Immature natural killer cell (primary cell): ENCODE measurements around the gene CEP20. TPM values are rescaled to one million over a fixed set of nuclear protein-coding genes. Genes with fewer than 3 reads are reported as not detected.

Source experiments
- DNase-seq, 3 donors: peaks; one replicate each; pipeline ENCODE4 v3.0.0; 2022; ENCODE audit warnings: mixed read lengths in 1 of 3
- H3K27ac Mint-ChIP-seq, 6 donors: one replicate each; pipeline ENCODE4 v1.8.0; 2020; ENCODE audit warnings: mixed read lengths in 6 of 6, mild to moderate bottlenecking in 5 of 6, inconsistent platforms in 4 of 6, moderate library complexity in 3 of 6
- H3K27me3 Mint-ChIP-seq, 3 donors: one replicate each; pipeline ENCODE4 v1.8.0; 2020 to 2021; ENCODE audit warnings: low read depth in 3 of 3, mild to moderate bottlenecking in 3 of 3, mixed read lengths in 3 of 3, moderate library complexity in 3 of 3, inconsistent platforms in 1 of 3
- H3K36me3 Mint-ChIP-seq, 3 donors: one replicate each; pipeline ENCODE4 v1.8.0; 2020; ENCODE audit warnings: mixed read lengths in 3 of 3, inconsistent platforms in 2 of 3, mild to moderate bottlenecking in 2 of 3
- H3K4me1 Mint-ChIP-seq, 2 donors: one replicate each; pipeline ENCODE4 v1.8.0; 2020; ENCODE audit warnings: inconsistent platforms in 2 of 2, mild to moderate bottlenecking in 2 of 2, mixed read lengths in 2 of 2, moderate library complexity in 1 of 2
- H3K4me3 Mint-ChIP-seq, 5 donors: one replicate each; pipeline ENCODE4 v1.8.0; 2020; ENCODE audit warnings: mild to moderate bottlenecking in 5 of 5, mixed read lengths in 5 of 5, inconsistent platforms in 3 of 5, moderate library complexity in 3 of 5
- H3K9me3 Mint-ChIP-seq, 6 donors: one replicate each; pipeline ENCODE4 v1.8.0; 2020; ENCODE audit warnings: mild to moderate bottlenecking in 6 of 6, mixed read lengths in 6 of 6, inconsistent platforms in 4 of 6, moderate library complexity in 3 of 6
- polyA plus RNA-seq, 3 donors: library from polyadenylated mRNA; unstranded; fragments of 300-500 nt; fragmentation: Illumina TruSeq; gene quantifications; one replicate each; pipeline ENCODE4 v1.2.3, GENCODE V29; 2021

Gene CEP20
- polyA plus RNA-seq, 3 donors from 2014 or later = 32.2 to 41.9 (median 35.8) TPM

DNA sequence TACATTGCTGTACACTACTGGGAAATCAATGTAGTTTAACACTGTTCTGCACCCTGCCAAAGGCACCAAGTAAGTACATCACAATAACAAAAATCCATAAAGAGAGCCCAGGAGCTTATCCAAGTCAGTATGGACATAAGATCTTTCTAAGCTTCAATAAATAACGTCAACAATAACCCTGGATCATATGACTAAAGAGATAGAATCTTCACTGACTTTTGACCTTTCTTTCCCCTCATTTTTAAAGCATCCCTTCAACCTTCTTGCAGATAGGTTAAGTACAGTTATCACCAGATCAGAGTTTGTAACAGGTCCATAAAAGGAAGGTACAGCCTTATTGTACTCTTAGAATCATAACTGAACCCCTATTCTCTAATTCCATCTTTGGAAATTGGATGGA is 2.3 kb downstream of the CEP20 start:
- Mint-ChIP-seq H3K27ac (peak overlapping the region in 3 of 6 donors; percentile 18 to 32 (median 31)), H3K4me3 (peak overlapping the region; percentile 13 to 47 (median 34)), H3K27me3 (peaks cover 4 to 13% (median 7%) of the 10 kb centered on the region in 3 donors), H3K4me1 (peaks cover 36 to 39% of the 10 kb centered on the region in 2 donors), H3K36me3 (peaks cover 0 to 5% (median 5%) of the 10 kb centered on the region in 3 donors), H3K9me3 (no peaks in the 10 kb centered on the region)
- no peak for DNase-seq

DNA sequence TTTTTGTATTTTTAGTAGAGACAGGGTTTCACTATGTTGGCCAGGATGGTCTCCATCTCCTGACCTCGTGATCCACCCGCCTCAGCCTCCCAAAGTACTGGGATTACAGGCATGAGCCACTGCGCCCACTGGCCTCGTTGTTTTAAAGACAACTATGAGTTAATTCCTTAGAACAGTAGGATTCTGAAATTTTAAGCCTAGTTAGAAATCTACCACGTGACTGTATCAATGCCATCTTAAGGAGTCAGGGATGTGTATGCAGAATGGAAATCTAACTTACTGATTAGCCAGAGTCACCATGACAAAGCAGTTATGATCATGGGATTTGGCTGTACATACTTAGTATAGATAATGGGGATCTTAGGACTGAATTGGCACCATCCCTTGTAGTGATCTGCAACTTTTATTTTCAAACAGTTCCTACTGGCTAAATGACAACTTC is 2.8 kb downstream of the CEP20 start:
- H3K36me3 Mint-ChIP-seq = peaks cover 0 to 5% (median 5%) of the 10 kb centered on the region in 3 donors

DNA sequence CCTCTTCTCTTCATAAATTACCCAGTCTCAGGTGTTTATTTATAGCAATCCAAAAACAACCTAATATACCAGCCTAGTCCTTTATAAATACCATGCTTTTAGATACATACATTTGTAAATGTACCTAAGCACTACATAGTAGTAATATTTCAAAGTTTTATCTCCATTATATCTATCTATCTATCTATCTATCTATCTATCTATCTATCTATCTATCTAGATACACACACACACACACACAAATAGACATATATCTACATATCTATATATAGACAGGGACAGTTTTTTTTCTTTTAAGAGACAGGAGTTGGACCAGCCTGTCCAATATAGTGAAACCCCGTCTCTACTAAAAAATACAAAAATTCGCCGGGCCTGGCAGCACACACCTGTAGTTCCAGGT is 5.8 kb downstream of the CEP20 start:
- Mint-ChIP-seq H3K27ac (no peak overlapping the region), H3K4me3 (no peak overlapping the region), H3K36me3 (peaks cover 4 to 16% (median 9%) of the 10 kb centered on the region in 3 donors), H3K9me3 (no peaks in the 10 kb centered on the region), H3K27me3 (peaks cover 0 to under 1% (median 0%) of the 10 kb centered on the region in 3 donors), H3K4me1 (peaks cover 19 to 34% of the 10 kb centered on the region in 2 donors)
- no peak for DNase-seq

More for the DNA sequence above, 2.8 kb downstream of the CEP20 start:
- Mint-ChIP-seq H3K9me3 (no peaks in the 10 kb centered on the region), H3K27me3 (peaks cover 4 to 13% (median 7%) of the 10 kb centered on the region in 3 donors), H3K27ac (peak overlapping the region in 2 of 6 donors; percentile 6 to 47), H3K4me1 (peaks cover 36 to 39% of the 10 kb centered on the region in 2 donors), H3K4me3 (peak overlapping the region in 3 of 5 donors; percentile 13 to 47 (median 42))
- DNase-seq = no peak

DNA sequence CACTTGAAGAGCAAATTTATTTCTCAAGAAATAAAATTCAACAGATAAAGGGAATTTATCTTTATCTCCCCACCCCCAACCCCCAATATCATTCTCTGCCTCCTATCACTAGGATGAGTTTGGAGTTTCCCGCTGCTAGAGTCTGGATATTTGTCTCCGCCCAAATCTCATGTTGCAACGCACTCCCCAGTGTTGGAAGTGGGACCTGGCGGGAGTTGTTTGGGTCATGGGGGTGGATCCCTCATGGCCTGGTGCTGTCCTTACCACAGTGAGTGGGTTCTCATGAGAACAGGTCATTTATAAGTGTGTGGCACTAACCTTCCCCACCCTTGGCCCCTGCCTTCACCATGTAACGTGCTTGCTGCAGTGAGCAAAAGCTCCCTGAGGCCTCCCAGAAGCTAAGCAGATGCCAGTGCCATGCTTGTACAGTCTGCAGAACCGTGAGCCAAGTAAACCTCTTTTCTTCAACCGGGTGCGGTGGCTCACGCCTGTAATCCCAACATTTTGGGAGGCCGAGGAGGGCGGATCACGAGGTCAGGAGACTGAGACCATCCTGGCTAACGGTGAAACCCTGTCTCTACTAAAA is 6.5 kb downstream of the CEP20 start:
- Mint-ChIP-seq H3K4me1 (peaks cover 14 to 28% of the 10 kb centered on the region in 2 donors), H3K27ac (no peak overlapping the region), H3K36me3 (peaks cover 4 to 22% (median 9%) of the 10 kb centered on the region in 3 donors), H3K9me3 (no peaks in the 10 kb centered on the region), H3K4me3 (no peak overlapping the region), H3K27me3 (no peaks in the 10 kb centered on the region)
- DNase-seq = no peak

DNA sequence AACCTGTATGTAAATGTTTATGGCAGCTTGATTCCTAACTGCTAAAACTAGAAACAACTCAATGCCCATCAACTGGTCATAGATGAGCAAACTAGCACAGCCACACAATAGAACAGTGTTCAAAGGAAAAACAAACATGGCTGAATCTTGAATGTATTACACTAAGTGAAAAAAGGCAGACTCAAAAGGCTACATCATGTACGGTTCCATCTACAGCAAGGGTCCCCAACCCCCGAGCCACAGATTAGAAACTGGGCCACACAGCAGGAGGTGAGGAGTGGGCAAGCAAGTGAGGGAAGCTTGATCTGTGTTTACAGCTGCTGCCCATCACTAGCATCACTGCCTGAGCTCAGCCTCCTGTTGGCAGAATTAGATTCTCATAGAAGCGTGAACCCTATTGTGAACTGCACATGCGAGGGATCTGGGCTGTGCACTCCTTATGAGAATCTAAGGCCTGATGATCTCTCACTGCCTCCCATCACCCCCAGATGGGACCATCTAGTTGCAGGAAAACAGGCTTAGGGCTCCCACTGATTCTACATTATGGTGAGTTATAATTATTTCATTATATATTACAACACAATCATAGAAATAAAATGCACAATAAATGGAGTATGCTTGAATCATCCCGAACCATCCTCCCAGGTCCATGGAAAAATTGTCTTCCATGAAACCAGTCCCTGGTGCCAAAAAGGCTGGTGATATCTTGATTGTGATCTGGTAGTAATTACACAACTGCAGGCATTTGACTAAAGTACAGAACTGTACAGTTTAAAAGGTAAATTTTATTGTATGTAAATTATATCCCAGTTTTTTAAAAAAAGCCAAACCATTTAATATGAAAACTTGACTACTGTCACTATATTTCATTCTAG is 7.7 kb downstream of the CEP20 start:
- DNase-seq = no peak
- Mint-ChIP-seq H3K9me3 (no peaks in the 10 kb centered on the region), H3K36me3 (peaks cover 8 to 23% (median 9%) of the 10 kb centered on the region in 3 donors), H3K4me3 (no peak overlapping the region), H3K4me1 (peaks cover 5 to 18% of the 10 kb centered on the region in 2 donors), H3K27me3 (no peaks in the 10 kb centered on the region), H3K27ac (no peak overlapping the region)

DNA sequence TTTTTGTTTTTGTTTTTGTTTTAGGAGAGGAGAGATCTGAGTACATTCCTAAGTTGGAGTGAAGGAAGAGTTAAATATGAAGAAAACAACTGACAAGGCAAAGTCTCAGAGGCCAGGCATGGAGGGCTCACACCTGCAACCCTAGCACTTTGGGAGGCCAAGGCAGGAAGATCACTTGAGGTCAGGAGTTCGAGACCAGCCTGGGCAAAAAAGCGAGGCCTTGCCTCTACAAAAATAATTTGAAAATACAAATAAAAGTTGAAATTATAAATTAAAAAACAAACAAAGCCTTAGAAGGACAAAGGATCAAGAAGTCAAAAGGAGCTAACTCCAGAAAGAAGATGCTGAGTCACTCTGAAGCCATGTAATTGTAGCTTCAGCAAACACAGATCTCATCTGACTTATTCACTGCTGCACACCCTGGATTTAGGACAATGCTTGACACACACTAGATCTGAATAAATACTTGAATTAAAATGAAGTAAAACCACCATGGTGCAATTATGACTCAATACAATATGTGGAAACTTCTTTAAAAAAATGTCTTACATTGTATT is 9.1 kb downstream of the CEP20 start:
- peaks cover 1 to 15% of the 10 kb centered on the region in 2 donors for H3K4me1 Mint-ChIP-seq
- H3K9me3 Mint-ChIP-seq = no peaks in the 10 kb centered on the region
- no peak overlapping the region for H3K4me3 Mint-ChIP-seq
- peaks cover 8 to 27% (median 9%) of the 10 kb centered on the region in 3 donors for H3K36me3 Mint-ChIP-seq
- H3K27ac Mint-ChIP-seq = peak overlapping the region in 4 of 6 donors; percentile 14 to 36 (median 16)
- no peak for DNase-seq
- H3K27me3 Mint-ChIP-seq = no peaks in the 10 kb centered on the region

DNA sequence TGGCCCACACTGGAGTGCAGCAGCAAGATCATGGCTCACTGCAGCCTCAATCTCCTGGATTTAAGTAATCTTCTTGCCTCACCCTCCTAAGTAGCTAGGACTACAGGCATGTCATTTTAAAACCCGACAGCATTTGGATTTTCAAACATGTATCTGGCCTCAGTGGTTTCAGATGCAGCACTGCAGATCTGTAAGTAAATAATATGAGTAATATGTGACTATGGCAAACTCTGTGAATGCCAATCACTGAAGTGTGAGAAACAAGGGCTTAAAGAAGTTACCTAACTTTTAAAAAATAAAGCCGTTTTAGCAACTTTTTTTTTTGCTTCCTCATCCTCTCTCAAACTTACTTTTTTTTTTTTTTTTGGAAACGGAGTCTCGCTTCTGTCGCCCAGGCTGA is 11.9 kb downstream of the CEP20 start:
- no peaks in the 10 kb centered on the region for H3K9me3 Mint-ChIP-seq
- DNase-seq = no peak
- H3K36me3 Mint-ChIP-seq = peaks cover 4 to 29% (median 8%) of the 10 kb centered on the region in 3 donors
- H3K27me3 Mint-ChIP-seq = no peaks in the 10 kb centered on the region
- H3K4me3 Mint-ChIP-seq = no peak overlapping the region
- H3K27ac Mint-ChIP-seq = no peak overlapping the region
- H3K4me1 Mint-ChIP-seq = peaks cover 0 to 10% of the 10 kb centered on the region in 2 donors

DNA sequence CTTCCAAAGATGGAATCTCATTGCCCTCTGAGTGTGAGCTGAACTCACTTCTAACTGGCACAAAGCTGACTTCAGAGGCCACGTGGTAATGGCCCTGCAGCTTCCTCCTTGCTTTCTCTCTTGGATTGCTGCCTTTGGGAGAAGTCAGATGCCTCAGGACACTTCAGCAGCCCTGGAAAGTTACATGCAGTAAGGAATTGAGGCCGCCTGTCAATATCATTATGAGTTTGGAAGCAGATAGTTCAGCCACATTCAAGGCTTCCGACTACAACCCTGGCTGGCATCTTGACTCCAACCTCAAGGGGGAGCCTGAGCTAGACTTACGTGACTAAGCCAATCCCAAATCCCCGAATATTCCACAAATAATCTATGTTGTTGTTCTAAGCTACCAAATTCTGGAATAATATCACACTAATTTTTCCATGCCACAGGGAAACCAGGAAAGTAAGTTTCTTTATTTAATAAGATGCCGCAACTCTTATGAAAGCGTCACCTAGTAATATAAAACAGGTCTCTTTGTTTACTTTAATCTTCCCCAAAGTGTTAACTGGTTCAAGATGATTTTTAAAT is 13.6 kb downstream of the CEP20 start:
- DNase-seq = no peak
- H3K9me3 Mint-ChIP-seq = no peaks in the 10 kb centered on the region
- peaks cover 3 to 8% of the 10 kb centered on the region in 2 donors for H3K4me1 Mint-ChIP-seq
- no peak overlapping the region for H3K4me3 Mint-ChIP-seq
- H3K36me3 Mint-ChIP-seq = peaks cover 9 to 38% (median 13%) of the 10 kb centered on the region in 3 donors
- H3K27me3 Mint-ChIP-seq = no peaks in the 10 kb centered on the region
- peak overlapping the region in 2 of 6 donors; percentile 9 to 53 for H3K27ac Mint-ChIP-seq

DNA sequence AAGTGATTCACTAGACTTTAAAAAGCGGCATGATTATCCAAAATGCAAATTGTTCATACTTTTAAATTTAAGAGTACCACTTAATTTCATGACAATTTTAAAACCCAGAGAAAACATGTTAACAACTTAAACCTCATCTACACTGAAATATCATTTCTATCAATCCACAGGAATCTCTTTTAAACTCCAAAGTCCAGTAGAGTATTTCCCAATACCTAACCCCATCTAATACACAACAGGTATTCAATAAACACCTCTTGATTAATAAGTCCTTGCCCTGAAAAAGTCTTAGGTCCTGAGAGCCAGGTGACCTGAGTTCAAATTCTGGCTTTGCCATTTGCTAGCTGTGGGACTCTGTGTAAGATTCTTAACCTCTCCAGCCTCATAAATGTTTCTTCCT is 14.7 kb downstream of the CEP20 start:
- Mint-ChIP-seq H3K27ac (no peak overlapping the region), H3K36me3 (peaks cover 10 to 36% (median 15%) of the 10 kb centered on the region in 3 donors), H3K4me1 (peaks cover 0 to 3% of the 10 kb centered on the region in 2 donors), H3K4me3 (no peak overlapping the region), H3K9me3 (no peaks in the 10 kb centered on the region), H3K27me3 (no peaks in the 10 kb centered on the region)
- DNase-seq = no peak

DNA sequence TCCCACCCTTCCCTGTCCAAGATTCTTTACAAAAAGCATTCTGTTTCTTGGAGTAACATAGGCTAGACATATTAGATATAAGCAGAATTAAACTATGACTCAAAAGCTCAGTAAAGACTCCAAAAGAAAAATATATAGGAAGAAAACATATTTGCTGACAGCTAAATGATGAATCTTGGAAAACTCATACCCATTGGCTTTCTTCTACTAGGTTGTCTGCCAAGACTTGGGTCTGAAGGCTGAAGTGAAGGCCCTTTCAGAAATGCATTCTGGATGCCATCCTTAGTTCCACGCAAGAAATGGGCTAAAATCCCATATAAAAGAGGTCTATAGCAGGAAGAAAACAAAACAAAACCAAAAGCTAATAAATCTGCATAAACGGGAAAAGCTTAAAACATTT is 15.1 kb downstream of the CEP20 start:
- no peak for DNase-seq
- Mint-ChIP-seq H3K27me3 (no peaks in the 10 kb centered on the region), H3K4me1 (peaks cover 0 to 3% of the 10 kb centered on the region in 2 donors), H3K27ac (no peak overlapping the region), H3K36me3 (peaks cover 14 to 39% (median 15%) of the 10 kb centered on the region in 3 donors), H3K4me3 (no peak overlapping the region), H3K9me3 (no peaks in the 10 kb centered on the region)

DNA sequence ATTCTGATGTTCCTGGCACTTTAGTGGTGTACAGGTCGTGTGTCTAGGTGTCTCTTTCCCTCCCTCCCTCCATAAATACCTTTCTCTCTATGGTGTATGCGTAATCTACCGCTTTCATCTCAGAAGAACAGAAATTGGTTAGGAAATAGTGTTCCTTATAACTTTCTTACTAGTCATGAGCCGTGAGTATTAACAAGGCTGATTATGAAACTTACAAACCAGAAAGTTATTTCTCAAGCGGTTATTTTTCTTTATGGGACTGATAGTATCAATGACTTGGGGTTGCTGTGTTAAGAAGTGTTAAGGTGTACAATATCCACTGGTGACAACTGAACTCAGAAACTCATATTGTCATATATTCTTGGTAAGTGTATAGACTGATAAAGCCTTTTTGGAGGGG is 18.4 kb downstream of the CEP20 start:
- peaks cover 0 to 1% (median 0%) of the 10 kb centered on the region in 3 donors for H3K27me3 Mint-ChIP-seq
- no peak overlapping the region for H3K4me3 Mint-ChIP-seq
- no peaks in the 10 kb centered on the region for H3K9me3 Mint-ChIP-seq
- H3K27ac Mint-ChIP-seq = no peak overlapping the region
- peaks cover 18 to 37% (median 20%) of the 10 kb centered on the region in 3 donors for H3K36me3 Mint-ChIP-seq
- DNase-seq = no peak
- peaks cover 0 to 3% of the 10 kb centered on the region in 2 donors for H3K4me1 Mint-ChIP-seq

DNA sequence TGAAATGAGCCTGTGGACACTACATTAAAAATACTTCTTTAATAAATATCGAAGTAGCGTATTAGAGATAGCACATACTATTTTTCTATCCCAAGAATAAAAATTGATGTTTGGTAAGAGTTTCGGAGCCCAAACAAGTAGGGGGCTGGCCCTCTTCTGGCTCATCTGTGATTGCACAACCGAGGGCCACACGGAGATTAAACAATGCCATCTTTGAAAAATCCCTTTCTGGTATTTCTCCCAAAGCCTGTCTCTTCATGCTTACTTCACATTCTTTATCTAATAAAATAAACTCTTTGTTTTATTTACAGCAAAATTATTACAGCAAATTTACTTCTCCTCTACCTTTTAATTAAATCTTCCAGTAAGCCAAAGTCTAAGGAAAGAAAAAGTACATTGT is 22.0 kb downstream of the CEP20 start:
- Mint-ChIP-seq H3K27me3 (peaks cover 0 to 6% (median 0%) of the 10 kb centered on the region in 3 donors), H3K9me3 (no peaks in the 10 kb centered on the region), H3K36me3 (peaks cover 18 to 26% (median 20%) of the 10 kb centered on the region in 3 donors), H3K4me1 (peaks cover 0 to 3% of the 10 kb centered on the region in 2 donors), H3K4me3 (no peak overlapping the region), H3K27ac (no peak overlapping the region)
- DNase-seq = no peak

DNA sequence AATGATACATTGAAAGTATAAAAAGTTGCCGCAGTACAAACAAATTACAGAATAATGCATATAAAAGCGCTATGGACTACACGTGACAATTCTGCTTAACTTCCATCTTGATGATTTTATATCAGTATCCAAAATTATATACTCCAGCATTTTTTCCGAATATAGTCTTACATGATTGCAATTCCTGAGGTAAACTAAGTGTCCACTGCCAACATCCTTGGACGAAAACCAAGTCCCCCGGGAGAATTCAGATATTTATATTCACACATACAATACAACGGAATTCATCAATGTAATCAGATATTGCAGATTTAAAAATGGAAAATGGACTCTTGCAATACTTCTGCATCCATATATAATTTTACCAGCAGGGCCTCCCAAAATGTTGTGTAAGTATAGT is 22.7 kb downstream of the CEP20 start:
- Mint-ChIP-seq H3K27me3 (peaks cover 0 to 6% (median 0%) of the 10 kb centered on the region in 3 donors), H3K36me3 (peaks cover 18 to 25% (median 20%) of the 10 kb centered on the region in 3 donors), H3K4me1 (peaks cover 0 to 3% of the 10 kb centered on the region in 2 donors), H3K4me3 (no peak overlapping the region), H3K27ac (no peak overlapping the region), H3K9me3 (no peaks in the 10 kb centered on the region)
- DNase-seq = no peak
